OCI-LY7 (cell line): Measurements from ENCODE around the gene LMBRD2. TPM values are rescaled to one million over a fixed set of nuclear protein-coding genes. Genes with fewer than 3 reads are reported as not detected.

Experiments used
- BruUV-seq: library from RNA; stranded (reverse); fragments of 400-500 nt; replicated peaks from 2 replicates; lab custom pipeline; 2021; lab: Mats Ljungman, UMichigan
- CTCF ChIA-PET: fragments of 300-600 bp; sonication (Branson Sonifier 250); formaldehyde crosslinking; loops from one replicate; lab custom pipeline; 2022; ENCODE audit warnings: antibody characterized with exemption; ENCODE audit not compliant: unreplicated experiment; lab: Charles Lee
- POLR2A ChIA-PET: fragments of 300-600 bp; sonication (Branson Sonifier 250); formaldehyde crosslinking; loops from one replicate; lab custom pipeline; 2022; ENCODE audit warnings: antibody characterized with exemption; lab: Charles Lee
- DNase-seq: peaks from one replicate; pipeline ENCODE4 v3.0.0-alpha.2; 2015; ENCODE audit warnings: low spot score
- H2AFZ ChIP-seq: fragments of 200-600 bp; sonication (generic), shearing (Covaris generic); 2 replicates; pipeline ENCODE4 v1.6.1; 2014; ENCODE audit warnings: mild to moderate bottlenecking, antibody characterized with exemption, low read length, moderate library complexity
- H3K27ac ChIP-seq: fragments of 200-600 bp; sonication (generic); 2 replicates; pipeline ENCODE4 v1.5.1; 2014; ENCODE audit warnings: mixed run types, low read depth, mild to moderate bottlenecking, moderate library complexity, low read length, inconsistent platforms; ENCODE audit not compliant: poor library complexity, severe bottlenecking
- H3K36me3 ChIP-seq: fragments of 200-600 bp; sonication (generic); 2 replicates; pipeline ENCODE4 v1.6.1; 2014; ENCODE audit warnings: mild to moderate bottlenecking, antibody characterized with exemption, low read length, moderate library complexity, mixed read lengths; ENCODE audit not compliant: insufficient read depth
- H3K4me1 ChIP-seq: fragments of 200-600 bp; sonication (generic); 2 replicates; pipeline ENCODE4 v1.5.1; 2014; ENCODE audit warnings: mild to moderate bottlenecking, low read length; ENCODE audit not compliant: insufficient read depth, poor library complexity, severe bottlenecking
- H3K4me2 ChIP-seq: fragments of 200-600 bp; sonication (generic); 2 replicates; pipeline ENCODE4 v1.6.1; 2014; ENCODE audit warnings: mild to moderate bottlenecking, low read length
- H3K4me3 ChIP-seq: fragments of 200-600 bp; sonication (generic); 2 replicates; pipeline ENCODE4 v1.5.1; 2014; ENCODE audit warnings: mild to moderate bottlenecking, low read depth, low read length; ENCODE audit not compliant: poor library complexity, severe bottlenecking
- H3K79me2 ChIP-seq: fragments of 200-600 bp; sonication (generic); 2 replicates; pipeline ENCODE4 v1.6.1; 2016; ENCODE audit warnings: low read depth, mild to moderate bottlenecking, low read length, moderate library complexity, mixed read lengths; ENCODE audit not compliant: insufficient read depth
- H3K9me2 ChIP-seq: fragments of 200-600 bp; sonication (generic); 2 replicates; pipeline ENCODE4 v1.6.1; 2016; ENCODE audit warnings: mild to moderate bottlenecking, low read length, mixed read lengths; ENCODE audit not compliant: insufficient read depth
- H3K9me3 ChIP-seq: fragments of 200-600 bp; sonication (generic); 2 replicates; pipeline ENCODE4 v1.6.1; 2014; ENCODE audit warnings: mild to moderate bottlenecking, mixed run types, low read length, mixed read lengths
- H4K20me1 ChIP-seq: fragments of 200-600 bp; sonication (generic); 2 replicates; pipeline ENCODE4 v1.6.1; 2014; ENCODE audit warnings: mild to moderate bottlenecking, antibody characterized with exemption, low read length, moderate library complexity, mixed read lengths; ENCODE audit not compliant: insufficient read depth
- EZH2phosphoT487 ChIP-seq: fragments of 200-600 bp; sonication (generic); IDR thresholded peaks from 2 replicates; pipeline ENCODE4 v1.6.1; 2018; ENCODE audit warnings: low read depth, borderline replicate concordance, mild to moderate bottlenecking, mixed run types, antibody characterized with exemption, low read length, moderate library complexity, mixed read lengths
- intact Hi-C: fragments of 100-400 bp; cut with micrococcal nuclease; formaldehyde crosslinking; loops from one replicate; pipeline ENCODE4 v1.10.0; 2022; ENCODE audit not compliant: unreplicated experiment
- total RNA-seq, 2 experiments: library from RNA; depleted of rRNA in 1 of 2; stranded (reverse); fragments of >200 nt in 1 of 2; shearing (Covaris generic) in 1 of 2; gene quantifications; 2 replicates each; pipeline ENCODE4 v1.2.3, GENCODE V29; 2014 to 2022
- TF ChIP-seq, protein P1 (sequence below): fragments of 200-600 bp; sonication (generic); conservative IDR thresholded peaks from 2 replicates; pipeline ENCODE4 v1.5.1; 2014; ENCODE audit warnings: mild to moderate bottlenecking, antibody characterized with exemption, low read length, moderate library complexity, mixed read lengths

The LMBRD2 gene
- total RNA-seq, 2 experiments from 2014 or later: 9.1 to 18.3 TPM

- CTCF ChIA-PET: no interaction called here
Measured at GRCh38 chr5:36099748-36100147, 51.9 kb downstream of the LMBRD2 start.

DNA sequence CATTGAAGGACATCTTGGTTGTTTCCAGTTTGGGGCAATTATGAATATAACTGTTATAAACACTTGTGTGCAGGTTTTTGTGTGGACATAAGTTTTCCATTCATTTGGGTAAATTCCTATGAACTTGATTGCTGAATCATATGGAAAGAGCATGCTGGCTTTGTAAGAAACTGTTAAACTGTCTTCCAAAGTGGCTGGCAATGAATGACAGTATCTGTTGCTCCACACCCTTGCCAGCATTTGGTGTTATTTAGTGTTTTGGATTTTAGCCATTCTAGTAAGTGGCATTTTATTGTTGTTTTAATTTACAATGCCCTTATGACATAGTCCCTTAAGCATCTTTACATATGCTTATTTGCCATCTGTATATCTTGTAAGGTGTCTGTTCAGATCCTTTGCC, 55.2 kb downstream of the LMBRD2 start:
- no peaks in the 10 kb centered on the region for H3K9me2 ChIP-seq
- H4K20me1 ChIP-seq: no peaks in the 10 kb centered on the region
- no peak overlapping the region for H3K27ac ChIP-seq
- H3K79me2 ChIP-seq: no peaks in the 10 kb centered on the region
- no TSS peak for BruUV-seq
- TF ChIP-seq EZH2phosphoT487: no peak
- TF ChIP-seq, protein P1, sequence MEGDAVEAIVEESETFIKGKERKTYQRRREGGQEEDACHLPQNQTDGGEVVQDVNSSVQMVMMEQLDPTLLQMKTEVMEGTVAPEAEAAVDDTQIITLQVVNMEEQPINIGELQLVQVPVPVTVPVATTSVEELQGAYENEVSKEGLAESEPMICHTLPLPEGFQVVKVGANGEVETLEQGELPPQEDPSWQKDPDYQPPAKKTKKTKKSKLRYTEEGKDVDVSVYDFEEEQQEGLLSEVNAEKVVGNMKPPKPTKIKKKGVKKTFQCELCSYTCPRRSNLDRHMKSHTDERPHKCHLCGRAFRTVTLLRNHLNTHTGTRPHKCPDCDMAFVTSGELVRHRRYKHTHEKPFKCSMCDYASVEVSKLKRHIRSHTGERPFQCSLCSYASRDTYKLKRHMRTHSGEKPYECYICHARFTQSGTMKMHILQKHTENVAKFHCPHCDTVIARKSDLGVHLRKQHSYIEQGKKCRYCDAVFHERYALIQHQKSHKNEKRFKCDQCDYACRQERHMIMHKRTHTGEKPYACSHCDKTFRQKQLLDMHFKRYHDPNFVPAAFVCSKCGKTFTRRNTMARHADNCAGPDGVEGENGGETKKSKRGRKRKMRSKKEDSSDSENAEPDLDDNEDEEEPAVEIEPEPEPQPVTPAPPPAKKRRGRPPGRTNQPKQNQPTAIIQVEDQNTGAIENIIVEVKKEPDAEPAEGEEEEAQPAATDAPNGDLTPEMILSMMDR: no peak
- H3K9me3 ChIP-seq: no peaks in the 10 kb centered on the region
- CTCF ChIA-PET: no interaction called here
- H2AFZ ChIP-seq: no peak overlapping the region
- no peak overlapping the region for H3K4me3 ChIP-seq
- no peaks in the 10 kb centered on the region for H3K4me1 ChIP-seq
- DNase-seq: no peak
- POLR2A ChIA-PET: no interaction called here
- no peak overlapping the region for H3K4me2 ChIP-seq
- intact Hi-C loops: no loop called here
- H3K36me3 ChIP-seq: no peaks in the 10 kb centered on the region

More at GRCh38 chr5:36099748-36100147, 51.9 kb downstream of the LMBRD2 start:
- H3K4me3 ChIP-seq: no peak overlapping the region
- no peaks in the 10 kb centered on the region for H3K4me1 ChIP-seq
- no peak overlapping the region for H2AFZ ChIP-seq
- H3K36me3 ChIP-seq: peaks cover 18% of the 10 kb centered on the region; the same call in 1 of the 2 replicates
- intact Hi-C loops: no loop called here
- DNase-seq: no peak
- H3K27ac ChIP-seq: no peak overlapping the region
- POLR2A ChIA-PET: interaction anchor here (0.6 kb wide), 1 partner anchor 168 kb away, joined by 3 read pairs; no protein-coding TSS in a partner anchor
- H3K4me2 ChIP-seq: no peak overlapping the region
- H3K9me3 ChIP-seq: no peaks in the 10 kb centered on the region
- no peak for TF ChIP-seq EZH2phosphoT487
- TF ChIP-seq, protein P1: no peak
- H4K20me1 ChIP-seq: no peaks in the 10 kb centered on the region
- no peaks in the 10 kb centered on the region for H3K79me2 ChIP-seq
- H3K9me2 ChIP-seq: no peaks in the 10 kb centered on the region
- no TSS peak for BruUV-seq

DNA sequence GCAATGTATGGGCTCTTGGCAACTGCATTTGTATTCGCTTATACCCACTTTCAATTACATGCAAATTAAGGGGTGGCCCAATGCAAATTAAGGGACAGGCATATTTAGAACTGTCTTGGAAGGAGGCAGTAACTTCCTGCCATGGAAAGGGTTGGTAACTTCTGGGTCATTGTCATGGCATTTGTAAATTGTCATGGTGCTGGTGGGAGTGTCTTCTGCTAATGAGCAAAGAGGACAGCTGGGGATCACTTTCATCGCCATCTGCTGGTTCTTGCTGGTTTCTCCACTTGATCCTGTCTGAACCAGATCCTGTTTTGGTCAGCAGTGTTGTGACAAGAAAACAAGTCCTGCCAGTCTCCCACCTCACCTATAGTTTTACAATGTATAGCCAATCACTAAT, 61.7 kb downstream of the LMBRD2 start:
- peak; percentile 32 for DNase-seq
- Histone ChIP-seq H2AFZ (no peak overlapping the region), H3K4me2 (no peak overlapping the region), H3K4me1 (no peaks in the 10 kb centered on the region), H3K36me3 (no peaks in the 10 kb centered on the region), H3K4me3 (no peak overlapping the region), H3K9me2 (no peaks in the 10 kb centered on the region), H3K9me3 (no peaks in the 10 kb centered on the region), H3K79me2 (no peaks in the 10 kb centered on the region), H4K20me1 (no peaks in the 10 kb centered on the region), H3K27ac (no peak overlapping the region)
- ChIA-PET POLR2A (interaction anchor here (0.7 kb wide), 1 partner anchor 264 kb away, joined by 4 read pairs; no protein-coding TSS in a partner anchor), CTCF (interaction anchor here (1.3 kb wide), 1 partner anchor 11 kb away, joined by 4 read pairs; no protein-coding TSS in a partner anchor)
- TF ChIP-seq, protein P1: peak; percentile 71
- TF ChIP-seq EZH2phosphoT487: no peak
- no TSS peak for BruUV-seq
- intact Hi-C loops: no loop called here
